NCI-H460 (cell line): ENCODE measurements around the gene ZNF460. TPM values are rescaled to one million over a fixed set of nuclear protein-coding genes. Genes with fewer than 3 reads are reported as not detected.

Source experiments
- DNase-seq: peaks from one replicate; pipeline ENCODE4 v3.0.0-alpha.2; 2016; ENCODE audit warnings: low read depth; ENCODE audit errors: extremely low read depth
- total RNA-seq: library from RNA; depleted of rRNA; stranded (reverse); fragments of >200 nt; shearing (Covaris generic); gene quantifications from 2 replicates; pipeline ENCODE4 v1.2.3, GENCODE V29; 2014

ZNF460 gene
- total RNA-seq, 1 experiment from 2014 or later, result 45.7 TPM

DNA sequence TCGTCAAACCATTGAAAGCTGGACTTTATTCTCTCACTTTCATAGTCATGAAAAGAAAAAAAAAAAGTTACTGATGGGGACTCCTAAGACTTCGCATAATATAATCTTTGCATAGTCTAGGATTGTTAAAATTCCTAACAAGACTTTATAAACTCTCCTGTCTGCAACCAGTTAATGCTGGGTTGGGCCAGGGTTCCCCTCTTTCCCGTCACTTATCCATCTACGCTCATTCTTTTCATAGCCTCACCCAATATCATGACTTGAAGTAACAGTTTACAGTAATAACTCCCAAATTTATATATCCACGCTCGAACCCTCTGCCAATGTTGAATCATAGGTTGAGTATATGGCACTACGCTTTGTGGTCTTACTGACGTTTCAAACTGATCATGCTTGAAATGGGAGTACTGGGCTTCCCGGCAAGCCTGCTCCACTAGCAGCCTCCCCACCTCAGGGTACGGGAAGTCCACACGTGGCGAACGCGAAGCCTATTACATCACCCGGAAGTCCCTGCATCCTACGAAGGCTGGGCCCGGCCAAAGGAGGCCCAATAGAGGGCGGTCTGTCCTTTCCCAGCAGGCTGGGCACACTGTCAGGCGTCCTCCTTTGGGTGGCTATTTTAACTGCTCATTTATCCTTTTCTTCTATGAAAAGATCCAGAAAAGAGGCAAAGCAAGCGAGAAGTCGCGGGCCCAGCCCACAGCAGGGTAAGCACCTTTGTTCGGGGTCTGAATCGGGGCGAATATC is 694 bp upstream of the ZNF460 start:
- DNase-seq, result peak; percentile 90

DNA sequence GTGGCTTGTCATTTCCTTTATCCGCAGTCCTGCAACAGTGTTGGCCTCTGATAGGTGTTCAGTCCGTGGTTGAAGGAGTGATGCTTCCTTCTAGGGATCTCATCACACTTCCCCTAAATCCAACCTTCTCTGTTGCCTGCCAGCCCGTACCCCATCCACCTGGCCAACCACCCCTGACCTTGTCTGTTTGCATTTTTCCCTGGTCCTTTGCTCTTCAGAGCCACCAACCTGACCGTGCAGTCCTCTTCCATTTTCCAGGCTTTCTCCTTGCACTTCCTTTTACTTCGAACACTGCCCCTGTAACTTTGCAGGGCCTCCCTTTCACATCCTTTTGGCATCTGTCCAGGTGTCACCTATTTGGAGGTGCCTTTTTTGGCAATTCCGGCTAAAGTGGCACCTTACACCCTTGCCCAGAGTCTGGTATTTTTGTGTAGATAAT is 696 bp downstream of the ZNF460 start:
- no peak for DNase-seq

DNA sequence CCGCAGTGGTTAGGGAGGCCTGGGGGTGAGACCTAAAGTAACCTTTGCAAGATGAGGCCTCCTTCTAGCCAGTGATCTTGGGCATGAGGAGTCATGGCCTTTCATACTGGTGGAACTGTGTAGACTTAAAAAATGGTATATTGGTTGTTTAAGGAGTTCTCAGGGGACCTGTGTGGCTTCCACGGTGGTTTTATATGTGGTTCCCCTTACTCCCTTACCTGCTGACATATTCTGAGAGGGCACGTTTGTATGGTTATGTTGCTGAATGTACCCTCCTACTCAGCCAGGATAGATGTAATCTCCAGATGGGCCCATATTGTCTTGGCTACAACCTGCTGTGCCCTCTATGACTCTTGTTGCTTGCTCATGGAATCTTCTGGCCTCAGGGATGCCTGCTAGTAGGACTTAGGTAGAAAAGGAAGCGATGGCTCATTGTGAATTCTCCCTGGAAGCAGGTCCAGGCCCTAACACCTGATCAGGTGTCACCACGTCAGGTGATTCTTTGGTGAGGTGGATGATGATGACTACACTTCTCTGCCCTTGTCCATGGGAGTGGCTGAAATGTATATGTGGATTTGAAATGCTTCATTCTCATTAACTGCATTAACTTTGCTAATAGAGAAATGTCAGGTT is 1.8 kb downstream of the ZNF460 start:
- no peak for DNase-seq

DNA sequence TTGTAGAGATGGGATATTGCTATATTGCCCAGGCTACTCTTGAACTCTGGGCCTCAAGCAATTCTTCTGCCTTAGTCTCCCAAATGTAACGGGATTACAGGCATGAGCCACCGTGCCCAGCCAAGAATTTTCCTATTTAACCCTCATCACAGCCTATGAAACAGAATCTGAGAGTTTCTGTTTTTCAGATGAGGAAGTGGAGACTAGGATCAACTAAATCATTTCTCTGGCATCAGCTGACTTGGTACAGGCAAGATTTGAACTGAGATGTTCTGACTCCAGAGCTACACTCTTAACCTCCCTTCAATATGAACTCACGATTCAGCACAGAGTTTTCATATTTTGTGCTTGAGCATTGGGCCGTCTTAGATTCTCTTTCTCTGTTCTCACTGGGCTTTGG is 8.1 kb downstream of the ZNF460 start:
- no peak for DNase-seq

DNA sequence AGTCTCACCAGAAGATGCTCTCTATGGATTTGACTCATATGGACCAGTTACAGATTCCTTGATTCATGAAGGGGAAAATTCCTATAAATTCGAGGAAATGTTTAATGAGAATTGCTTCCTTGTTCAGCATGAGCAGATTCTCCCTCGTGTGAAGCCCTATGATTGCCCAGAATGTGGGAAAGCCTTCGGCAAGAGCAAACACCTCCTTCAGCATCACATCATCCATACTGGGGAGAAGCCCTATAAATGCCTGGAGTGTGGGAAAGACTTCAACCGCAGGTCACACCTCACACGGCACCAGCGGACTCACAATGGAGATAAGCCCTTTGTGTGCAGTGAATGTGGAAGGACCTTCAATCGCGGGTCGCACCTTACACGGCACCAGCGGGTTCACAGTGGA is 10.7 kb downstream of the ZNF460 start:
- no peak for DNase-seq

DNA sequence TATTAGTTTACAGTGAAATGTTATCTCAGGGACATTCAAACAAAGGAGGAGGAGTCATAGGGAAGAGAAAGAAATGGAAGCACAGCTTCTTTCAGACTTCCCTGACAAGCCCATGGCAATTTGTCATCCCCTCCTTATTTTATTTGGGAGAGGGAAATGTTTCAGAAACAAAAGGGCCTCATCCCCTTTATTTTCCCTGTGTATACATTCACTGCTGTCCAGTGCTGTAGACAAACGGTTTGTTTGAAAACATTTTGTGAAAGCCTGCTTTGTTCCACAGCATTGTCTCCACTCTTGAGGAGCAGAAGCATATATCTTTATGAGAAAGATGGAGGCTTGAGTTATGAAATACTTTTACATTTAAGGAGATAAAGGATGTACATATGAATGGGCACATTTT is 12.3 kb downstream of the ZNF460 start:
- no peak for DNase-seq

DNA sequence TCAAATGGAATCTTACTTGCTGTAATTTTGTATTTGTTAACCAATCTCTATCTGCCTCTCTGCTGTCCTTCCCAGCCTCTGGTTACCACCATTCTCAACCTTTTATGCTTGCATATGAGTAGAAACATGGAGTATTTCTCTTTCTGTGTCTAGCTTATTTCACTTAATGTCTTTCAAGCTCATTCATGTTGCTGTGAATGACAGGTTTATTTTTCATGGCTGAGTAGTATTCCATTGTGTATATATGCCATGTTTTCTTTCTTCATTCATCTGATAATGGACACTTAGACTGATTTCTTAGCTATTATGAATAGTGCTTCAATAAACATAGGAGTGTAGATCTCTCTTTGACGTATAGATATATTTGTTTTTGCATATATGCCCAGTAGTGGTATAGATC is 13.4 kb downstream of the ZNF460 start:
- no peak for DNase-seq

DNA sequence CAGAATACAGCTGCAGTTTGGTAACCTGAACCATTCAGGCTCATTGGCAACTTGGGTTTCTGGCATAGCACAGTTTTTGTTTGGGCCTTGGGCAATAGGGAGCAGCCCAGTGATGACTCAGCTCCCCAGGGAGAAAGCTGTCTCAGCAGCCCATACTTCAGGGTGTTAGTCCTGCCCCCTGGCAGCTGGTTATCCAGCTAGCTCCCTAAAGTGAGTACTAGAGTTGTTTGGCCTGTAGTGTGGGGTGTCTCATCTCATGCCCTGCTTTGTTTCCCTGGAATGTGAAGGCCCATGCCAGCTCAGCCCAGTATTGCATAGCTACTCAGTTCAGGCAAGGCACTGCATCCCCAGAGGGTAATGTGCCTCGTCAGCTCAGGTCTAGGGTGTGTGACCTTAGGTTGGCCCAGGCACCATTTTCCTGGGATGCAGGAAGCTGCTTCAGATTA is 21.8 kb downstream of the ZNF460 start:
- peak; percentile 24 for DNase-seq

DNA sequence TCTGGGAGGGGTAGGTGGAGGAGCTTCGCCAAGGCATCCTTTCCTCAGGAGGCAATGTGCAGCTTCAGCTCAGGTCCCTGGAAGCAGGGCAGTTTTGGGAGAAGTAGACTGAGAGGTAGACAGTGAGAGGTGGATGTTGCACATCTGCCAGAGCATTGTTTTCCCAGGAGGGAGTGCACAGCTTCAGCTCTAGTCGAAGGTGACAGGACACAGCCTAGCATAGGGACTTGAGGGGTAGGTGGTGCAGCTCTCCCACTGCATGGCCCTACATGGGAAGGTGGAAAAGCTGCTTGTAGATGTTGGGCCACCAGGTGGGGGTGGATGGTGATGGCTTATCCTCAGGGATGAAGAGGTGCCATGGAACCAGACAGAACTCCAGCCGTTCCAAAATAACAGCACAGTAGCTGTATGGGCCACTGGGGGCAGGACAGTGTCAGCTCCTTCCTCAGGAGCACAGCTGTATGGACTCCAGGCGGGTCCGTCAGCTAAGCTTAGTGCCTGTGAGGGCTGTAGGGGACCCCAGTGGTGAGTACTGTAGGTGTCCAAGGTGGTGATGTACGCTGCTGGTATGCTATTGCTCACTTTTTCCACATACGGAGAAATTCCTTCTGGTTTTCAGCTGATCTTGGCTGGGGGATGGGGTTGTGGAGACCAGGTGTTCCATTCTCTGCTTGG is 22.6 kb downstream of the ZNF460 start:
- no peak for DNase-seq

DNA sequence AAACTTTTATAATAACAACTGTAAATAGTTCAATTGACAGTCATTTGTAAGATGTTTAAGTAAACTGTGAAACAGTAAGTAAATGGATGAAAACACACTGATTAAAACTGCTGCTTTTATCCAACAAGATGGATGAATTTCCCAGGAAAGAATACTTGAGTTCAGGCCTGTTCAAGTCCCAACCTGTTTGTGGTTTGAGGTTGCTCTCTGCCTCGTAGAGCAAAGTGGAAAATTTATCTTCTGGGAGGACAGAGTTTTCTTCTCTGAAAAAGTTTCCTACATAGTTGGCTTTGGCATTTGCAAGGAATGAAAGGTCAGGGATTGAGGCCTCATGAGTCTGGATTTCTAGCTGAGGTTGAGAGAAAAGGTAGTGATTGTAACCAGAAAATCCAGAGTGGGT is 24.8 kb downstream of the ZNF460 start:
- DNase-seq, result no peak

DNA sequence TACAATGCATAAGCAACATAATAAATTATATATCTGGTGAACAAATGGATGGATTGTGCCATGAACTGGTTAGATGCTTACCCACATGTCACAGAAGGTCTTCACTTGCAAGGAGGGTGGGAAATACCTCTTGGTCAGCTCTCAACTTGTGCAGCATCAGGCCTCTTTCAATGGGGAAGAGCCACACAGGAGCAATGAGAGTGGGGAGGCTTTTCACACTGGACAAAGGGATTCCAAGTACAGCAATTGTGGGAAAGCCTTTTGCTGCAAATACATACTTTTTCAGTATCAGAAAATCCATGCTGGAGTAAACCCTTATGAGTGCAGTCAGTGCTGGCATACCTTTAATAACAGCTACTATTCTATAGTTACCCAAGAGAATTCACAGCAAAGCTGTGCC is 28.2 kb downstream of the ZNF460 start:
- no peak for DNase-seq

DNA sequence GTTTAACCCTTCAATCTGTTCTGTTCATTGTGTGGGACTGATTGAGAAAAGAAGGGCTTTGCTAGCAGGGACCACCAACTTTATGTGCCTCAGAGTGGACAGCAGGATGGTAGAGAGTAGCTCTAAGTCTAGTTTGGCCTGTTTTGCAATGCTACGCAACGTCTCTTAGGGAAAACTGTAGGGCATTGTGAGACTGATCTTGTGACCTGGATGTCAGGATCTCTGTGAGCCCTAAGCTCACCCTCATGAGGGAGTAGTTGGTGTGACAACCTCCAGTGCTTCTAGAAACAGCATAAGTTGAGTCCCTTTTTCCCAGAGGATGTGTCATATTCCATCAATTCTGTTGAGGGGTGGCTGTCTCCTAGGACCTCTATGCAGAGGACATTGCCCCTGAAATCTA is 30.5 kb downstream of the ZNF460 start:
- DNase-seq, result no peak

DNA sequence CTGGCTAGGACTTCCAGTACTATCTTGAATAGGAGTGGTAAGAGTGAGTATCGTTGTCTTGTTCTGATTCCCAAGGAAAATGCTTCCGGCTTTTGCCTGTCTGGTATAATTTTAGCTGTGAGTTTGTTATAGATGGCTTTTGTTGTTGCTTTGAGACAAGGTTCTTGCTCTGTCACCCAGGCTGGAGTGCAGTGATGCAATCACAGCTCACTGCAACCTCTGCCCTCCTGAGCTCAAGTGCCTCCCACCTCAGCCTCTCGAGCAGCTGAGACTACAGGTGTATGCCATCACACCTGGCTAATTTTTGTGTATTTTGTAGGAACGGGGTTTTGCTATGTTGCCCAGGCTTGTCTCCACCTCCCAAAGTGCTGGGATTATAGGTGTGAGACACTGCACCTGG is 33.9 kb downstream of the ZNF460 start:
- no peak for DNase-seq

DNA sequence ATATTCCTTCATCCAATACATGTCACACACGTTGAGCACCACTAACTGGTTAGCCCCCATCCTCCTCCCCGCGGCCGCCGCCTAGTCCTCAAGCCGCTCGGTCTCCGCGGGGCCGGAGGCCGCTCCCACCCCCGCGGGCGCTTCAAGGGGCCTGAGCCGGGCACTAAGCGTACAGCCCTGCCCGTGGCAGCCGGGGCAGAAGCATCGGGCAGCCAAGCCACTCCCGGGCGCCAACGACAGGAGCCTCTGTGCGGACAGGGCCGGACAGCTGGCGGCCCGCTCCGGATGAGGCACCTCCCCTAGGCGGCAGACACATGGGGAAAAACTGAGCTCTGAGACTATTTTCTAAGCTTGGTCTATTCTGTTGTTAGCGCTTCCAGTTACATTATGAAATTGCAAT is 37.2 kb downstream of the ZNF460 start:
- no peak for DNase-seq

DNA sequence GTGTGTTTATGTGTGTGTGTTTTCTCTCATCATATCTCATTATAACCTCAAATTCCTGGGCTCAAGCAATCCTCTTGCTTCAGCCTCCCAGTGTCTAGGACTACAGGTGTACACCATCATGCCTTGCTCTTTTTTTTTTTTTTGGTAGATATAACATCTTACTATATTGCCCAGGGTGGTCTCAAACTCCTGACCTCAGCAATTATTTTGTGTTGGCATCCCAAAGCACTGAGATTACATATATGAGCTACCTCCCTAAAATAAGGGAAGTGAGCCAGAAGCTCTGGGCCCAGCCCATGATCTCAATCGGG is 39.5 kb downstream of the ZNF460 start:
- DNase-seq, result no peak

DNA sequence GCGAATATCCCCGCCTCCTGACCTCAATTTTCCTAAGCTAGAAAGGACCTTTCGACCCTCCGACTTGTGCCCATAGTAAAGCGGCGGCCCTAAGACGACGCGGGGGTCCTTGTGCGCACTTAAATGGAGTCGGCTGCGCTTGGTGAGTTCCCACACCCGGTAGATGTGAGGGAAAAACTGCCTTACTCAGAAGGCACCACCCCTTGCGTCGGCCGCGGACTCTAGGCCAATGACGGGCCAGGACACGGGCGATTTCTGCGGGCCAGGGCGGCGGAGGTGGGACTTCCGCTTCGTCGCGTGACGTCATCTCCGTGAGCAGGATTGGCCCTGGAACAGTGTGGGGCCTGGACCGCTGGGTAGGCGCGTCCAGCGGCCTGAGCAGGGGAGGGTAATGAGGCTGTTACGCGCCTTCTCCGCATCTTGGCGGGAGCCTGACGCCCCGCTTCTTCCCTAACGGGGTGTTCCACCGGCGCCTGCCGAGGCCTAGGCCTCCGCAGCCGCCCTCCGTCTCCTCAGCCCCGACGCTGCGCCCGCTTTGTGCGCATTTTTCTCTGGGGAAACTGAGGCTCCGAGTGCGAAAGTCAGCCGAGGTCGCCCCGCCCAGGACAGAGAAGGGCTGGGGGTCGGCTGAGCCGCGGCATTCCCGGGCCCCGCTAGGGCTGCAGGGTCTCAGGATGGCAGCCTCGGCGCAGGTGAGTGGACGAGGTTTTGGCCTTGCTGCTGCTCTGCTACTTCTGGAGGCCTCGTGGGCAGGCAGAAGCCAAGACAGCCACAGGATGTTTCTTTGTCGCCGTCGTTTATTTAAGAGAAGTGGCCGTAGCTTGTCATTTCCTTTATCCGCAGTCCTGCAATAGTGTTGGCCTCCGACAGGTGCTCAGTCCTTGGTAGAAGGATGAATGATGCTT is 40.1 kb downstream of the ZNF460 start, which contains the start of gene ZNF543:
ZNF543 (plus strand) TSS at position 293 of the 905 bp plus-strand sequence; CDS start at position 675, 382 bp downstream.
- peak; percentile 93 for DNase-seq

DNA sequence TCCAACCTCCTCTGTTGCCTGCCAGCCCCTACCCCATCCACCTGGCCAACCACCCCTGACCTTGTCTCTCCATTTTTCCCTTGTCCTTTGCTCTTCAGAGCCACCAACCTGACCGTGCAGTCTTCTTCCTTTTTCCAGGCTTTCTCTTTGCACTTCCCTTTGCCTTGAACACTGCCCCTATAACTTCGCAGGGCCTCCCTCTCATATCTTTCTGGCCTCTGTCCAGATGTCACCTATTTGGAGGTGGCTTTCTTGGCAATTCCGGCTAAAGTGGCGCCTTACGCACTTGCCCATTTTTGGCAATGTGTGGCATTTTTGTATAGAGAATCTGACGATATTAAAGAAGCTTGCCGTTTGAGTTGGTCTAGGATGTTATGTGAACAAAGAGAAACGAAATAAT is 40.8 kb downstream of the ZNF460 start:
- DNase-seq, result no peak

DNA sequence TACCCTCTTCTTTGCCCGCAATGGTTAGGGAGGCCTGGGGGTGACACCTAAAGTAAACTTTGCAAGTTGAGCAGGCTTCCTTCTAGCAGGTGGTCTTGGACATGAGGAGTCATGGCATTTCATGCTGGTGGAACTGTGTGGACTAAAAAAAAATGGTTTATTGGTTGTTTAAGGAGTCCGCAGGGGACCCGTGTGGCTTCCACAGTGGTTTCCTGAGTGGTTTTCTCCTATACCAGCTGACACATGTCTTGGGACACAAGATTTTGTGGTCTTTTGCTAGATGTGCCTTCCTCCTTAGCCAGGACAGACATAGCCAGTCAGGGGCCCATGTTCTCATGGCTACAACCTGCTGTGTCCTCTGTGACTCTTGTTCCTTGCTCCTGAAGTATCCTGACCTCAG is 41.5 kb downstream of the ZNF460 start:
- no peak for DNase-seq

DNA sequence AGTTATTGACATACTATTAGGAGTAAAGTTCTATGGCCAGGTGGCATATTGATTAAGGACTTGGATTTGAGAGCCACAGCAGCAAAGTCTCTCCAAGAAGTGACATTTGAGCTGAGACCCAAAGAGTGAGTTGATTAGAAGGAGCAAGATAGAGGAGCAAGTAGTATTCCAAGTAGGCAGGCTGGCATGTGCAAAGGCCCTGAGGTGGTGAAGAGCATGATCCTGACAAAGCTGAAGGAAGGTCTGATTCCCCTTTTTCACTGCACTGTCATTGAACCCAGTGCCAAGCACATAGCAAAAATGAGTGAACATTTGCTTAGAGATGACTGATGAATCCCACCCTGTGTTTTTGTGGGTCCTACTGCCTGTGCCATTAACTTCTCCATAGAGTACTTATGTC is 44.7 kb downstream of the ZNF460 start:
- no peak for DNase-seq

DNA sequence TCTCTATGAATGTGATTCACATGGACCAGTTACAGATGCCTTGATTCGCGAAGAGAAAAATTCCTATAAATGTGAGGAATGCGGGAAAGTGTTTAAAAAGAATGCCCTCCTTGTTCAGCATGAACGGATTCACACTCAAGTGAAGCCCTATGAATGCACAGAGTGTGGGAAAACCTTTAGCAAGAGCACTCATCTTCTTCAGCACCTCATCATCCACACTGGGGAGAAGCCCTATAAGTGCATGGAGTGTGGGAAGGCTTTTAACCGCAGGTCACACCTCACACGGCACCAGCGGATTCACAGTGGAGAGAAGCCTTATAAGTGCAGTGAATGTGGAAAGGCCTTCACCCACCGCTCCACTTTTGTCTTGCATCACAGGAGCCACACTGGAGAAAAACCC is 47.7 kb downstream of the ZNF460 start:
- DNase-seq, result no peak

DNA sequence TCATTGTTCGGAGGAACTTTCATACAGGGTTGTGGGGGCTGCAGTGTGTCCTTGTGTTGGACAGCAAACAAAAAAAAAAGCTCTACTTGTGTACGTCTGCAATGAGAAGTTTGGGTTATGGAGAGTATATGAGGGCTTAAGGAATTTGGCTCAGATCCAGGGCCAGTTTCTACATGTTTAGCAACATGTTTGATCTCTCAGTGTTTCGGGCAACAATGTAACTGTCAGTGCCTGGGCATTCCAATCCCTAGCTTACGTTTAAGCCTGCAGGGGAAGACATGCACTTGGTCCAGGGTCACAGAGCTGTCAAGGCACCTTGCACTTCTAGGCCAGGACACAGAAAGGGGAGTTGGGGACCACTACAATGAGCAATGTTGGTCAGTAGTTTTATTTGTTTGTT is 53.9 kb downstream of the ZNF460 start:
- no peak for DNase-seq
